Stimulated activated CD8-positive, alpha-beta memory T cell treated with anti-CD3 and anti-CD28 coated beads, Interleukin-12 subunit alpha, Interleukin-12 subunit beta, amount 100 ng/mL, for 1 hour (primary cell): ENCODE results near the gene THOC6.

ENCODE experiments used
- DNase-seq: peaks from one replicate; pipeline ENCODE4 v3.0.0-alpha.2; 2020; ENCODE audit warnings: low read depth

Gene THOC6

DNA sequence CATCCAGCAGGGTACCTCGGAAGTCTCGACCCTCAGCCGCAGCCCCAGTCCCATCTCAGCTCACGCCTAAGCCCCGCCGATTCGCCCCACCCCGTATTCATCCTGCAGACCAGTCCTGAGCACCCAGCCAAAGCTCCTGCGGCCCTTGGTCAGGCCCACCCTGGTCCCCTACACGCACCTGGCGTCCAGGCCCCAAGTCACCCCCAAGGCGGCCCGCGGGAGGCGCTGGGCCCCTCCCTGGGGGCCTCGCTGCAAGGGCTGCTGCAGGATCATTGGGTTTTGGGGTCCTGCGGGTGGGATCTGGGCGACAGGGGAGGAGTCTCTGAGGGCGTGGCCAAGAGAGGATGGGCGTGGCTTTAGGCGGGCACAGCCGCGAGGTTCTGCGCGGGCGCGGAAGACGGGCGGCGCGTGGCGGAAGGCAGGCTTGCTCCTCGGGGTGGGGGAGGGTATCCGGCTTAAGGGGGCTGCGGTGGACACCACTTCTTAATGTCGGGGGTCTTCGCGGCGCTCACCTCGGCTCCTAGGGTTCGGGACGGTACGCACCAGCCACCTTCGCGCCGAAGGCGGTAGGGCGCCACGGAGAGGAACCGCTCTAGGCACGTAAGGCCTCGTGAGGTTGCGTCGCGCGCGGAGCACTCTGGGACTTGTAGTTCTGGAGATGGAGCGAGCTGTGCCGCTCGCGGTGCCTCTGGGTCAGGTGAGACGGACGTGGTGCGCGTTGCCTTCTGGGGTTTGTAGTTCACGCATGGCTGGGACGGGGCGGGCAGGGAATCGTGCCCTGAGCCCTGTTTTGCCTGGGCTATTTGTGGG, at the start of gene THOC6, which contains the start of gene HCFC1R1:
Gene THOC6 (plus strand): TSS at position 367 of the 810 bp plus-strand sequence. CDS start 292 bp downstream, at position 659.
Gene HCFC1R1 (minus strand): TSS at position 274 of the 810 bp plus-strand sequence. CDS start 1 bp downstream, at position 273.
- DNase-seq = peak; percentile 90

DNA sequence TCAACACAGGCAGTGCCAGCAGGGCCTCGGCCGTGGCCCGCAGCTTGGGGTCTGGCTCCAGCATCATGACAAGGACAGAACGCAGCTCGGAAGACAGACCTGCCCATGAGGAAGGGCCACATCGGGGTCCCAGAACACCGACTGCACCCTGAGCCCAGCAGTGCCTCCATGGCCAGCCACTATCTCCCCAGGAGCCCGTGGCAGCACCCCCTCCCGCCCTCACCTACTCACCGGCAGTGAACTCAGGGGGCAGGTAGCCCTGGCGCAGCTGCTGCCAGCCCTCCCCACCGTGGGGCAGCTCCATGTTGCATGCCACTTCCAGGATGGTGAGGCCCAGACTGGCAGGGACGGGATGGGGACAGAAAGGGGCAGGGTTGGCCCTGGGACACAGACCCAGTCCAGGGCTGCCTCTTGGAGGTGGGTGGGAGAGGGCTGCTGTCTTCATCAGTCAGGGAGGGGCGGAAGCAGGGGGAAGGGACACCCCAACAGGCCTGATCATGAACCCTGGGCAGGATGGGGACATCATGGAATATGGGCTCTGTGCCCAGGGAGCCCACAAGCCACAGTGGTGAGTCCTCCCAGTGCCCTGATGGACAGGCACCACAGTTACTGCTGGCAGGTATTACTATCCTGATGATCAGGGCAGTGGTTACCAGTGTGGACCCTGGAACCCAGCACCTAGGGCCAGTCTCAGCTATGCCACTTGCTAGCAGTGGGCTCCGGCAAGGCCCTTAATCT, 49.3 kb upstream of the THOC6 start:
- no peak for DNase-seq

DNA sequence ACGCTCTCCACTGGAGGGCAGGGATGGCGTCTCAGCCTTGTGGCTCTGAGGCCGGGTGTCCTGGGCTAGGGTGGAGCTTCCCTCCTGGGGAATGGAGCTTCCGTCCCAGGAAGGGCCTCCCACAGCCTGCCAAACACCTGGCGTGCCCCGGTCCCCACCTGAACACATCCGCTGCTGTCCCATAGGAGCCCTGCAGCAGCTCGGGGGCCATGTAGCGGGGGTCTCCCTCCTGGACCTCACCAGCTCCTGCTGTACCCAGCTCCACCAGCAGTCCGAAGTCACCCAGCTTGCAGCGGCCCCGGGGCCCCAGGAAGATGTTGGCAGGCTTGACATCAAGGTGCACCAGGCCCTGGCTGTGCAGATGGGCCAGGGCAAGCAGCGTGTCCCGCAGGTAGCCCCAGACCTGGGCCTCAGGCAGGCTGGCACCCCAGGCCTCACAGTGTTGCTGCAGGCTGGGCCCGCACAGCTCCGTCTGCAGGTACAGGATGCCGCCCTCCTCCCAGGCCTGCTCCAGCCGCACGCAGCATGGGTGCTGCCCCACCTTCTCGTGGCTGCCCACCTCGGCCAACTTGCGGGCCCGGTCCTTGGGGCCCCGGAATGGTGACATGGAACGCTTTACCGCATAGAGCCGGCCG, 48.6 kb upstream of the THOC6 start:
- no peak for DNase-seq

DNA sequence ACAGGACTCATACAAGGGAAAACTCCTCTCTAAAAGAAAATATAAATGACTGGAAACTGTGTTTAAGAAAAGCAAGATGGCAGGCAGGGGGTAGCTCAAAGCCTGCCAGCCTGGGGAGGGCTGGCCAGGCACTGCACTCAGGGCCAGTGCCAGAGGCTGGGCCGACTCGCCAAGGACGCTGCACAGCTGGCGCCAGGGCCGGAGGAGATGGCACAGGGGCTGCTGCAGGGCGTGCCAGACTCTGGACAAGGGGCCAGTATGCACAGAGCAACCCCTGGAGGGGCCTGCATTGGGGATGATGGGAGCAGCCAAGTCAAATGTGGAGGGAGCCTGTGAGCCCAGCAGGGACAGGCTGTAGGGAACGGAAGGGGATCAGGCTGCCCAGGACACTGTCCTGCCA, 47.6 kb upstream of the THOC6 start:
- no peak for DNase-seq

DNA sequence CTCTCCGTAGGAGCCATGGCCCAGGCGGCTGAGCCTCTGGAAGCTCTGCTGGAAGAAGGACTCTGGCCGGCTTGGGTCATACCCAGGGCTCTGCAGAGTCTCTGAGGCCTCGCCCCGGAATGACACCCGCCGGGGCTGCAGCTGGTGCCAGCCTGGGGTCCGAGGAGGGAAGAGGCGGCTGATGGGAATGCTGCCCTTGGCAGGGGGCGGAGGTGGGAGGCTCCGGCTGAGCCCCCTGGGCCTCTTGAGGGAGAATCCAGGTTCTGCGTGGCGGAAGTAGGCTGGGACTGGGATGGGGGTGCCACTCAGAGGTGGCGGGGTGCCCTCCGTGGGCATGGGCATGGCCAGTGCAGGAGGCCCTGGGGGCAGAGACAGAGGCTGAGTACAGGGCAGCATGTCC, 47.2 kb upstream of the THOC6 start:
- no peak for DNase-seq

DNA sequence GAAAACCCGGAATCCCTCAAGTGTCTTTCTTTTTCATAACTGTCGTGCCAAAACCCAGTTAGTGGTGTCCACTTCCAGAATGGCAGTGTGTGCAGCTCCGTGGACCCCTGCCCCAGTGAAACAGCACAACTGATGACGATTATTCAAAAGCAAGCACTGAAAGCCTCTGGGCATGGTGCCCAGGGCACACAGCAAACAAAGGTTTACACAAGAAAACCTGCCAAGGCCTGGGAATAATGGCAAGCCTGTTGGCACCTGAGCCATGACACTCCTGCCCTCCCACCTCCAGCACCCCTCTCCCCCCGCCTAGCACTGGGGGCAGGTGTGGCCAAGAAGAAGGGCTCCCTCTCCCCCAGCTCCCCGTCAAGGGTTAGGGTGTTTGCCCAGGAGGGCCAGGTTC, 46.4 kb upstream of the THOC6 start:
- no peak for DNase-seq

DNA sequence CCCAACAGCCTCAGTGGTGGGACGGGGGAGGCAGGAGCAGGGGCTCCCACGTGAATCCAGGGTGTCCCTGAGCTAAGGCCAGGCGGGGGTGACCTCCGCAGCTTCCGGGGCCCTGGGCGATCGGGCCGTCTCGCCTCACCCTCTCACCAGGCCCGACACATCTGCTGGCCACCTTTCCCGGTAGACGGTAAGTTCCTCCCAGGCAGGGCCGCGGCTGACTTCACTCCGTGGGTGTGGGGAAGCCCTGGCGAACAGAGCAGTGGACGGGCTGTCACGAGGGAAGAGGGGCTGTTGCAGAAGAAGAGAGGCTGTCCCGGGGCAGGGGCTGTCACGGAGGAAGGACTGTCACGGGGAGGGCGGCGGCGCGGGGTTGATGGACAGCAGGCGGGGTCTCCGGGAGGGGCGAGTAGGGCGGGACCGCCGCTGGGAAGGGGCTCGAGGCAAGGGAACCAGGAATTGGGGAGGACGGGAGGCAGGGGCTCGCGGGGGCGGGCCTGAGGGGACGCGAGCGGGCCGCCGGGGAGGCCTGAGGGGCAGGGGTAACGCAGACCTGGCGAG, 44.1 kb upstream of the THOC6 start:
- DNase-seq = no peak

DNA sequence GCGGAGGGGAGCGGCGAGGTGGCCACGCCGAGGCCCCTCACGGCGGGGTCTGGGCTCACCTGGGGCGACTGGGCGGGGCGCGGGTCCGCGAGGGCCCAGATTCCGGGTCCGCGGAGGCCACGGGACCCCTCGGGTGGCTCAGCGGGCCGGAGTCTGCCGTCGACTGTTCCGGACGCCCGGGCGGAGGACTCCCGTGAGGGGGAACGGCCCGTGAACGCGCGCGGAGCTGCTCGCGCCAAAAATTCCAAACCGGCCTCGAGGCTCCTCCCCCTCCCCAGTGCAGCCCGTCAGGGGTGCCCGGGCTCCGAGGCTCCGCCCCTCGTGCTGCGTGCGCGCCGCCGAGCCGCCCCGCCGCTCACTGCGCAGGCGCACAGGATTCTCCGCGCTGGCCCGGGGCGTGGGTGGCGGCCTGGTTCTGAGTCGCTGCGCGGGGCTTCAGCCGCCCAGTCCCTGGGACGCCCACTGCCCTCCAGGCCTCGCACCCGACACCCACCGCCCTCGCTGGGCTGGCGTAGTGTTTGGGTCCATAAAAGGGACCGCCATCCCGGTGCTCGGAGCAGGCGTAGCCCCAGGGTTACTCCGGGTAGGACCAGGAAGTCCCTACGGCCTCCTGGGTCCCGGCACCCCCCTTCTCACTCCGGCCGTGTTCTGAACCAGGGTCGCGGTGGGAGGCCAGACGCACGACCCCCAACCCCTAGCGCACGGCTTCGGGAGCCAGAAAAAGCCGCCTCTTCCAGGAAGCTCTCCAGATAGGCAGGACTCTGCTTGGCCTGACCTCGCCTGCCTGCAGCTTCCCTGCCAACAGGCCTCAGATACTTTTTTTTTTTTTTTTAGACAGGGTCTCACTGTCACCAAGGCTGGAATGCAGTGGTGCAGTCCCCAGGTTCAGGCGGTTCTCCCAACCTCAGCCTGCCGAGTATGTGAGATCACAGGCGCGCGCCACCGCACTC, 43.3 kb upstream of the THOC6 start, which contains the start of gene PKMYT1:
Gene PKMYT1 (minus strand): TSS at position 220 of the 950 bp plus-strand sequence. CDS start 789 bp downstream, outside the sequence.
- peak; percentile 86 for DNase-seq

DNA sequence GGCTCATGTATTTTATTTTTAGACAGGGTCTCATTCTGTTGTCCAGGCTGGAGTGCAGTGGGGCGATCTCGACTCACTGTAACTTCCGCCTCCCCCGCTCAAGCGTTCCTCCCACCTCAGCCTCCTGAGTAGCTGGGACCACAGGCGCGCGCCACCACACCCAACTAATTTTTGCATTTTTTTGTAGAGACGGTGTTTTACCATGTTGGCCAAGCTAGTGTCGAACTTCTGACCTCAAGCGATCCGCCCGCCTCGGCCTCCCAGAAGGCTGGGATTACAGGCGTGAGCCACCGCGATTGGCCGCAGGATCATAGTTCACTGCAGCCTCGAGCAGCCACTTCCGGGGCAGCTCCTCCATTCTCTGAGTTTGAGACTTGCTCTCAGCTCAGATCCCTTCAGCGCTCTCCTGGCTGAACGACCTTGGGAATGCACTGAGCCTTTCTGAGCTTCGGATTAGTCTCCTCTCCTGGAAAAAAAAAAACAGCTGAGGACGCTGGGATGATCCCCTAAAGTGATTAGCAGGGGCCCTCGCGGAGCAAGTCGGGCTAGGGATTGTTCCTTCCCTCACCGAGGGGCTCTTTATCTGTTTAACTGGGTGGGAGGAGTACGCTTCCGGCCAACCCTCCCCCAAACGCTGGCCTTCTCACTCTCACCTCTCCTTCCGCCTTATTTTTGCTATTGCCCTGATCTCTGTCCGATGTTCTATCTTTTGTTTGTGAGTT, 42.5 kb upstream of the THOC6 start:
- DNase-seq = no peak

DNA sequence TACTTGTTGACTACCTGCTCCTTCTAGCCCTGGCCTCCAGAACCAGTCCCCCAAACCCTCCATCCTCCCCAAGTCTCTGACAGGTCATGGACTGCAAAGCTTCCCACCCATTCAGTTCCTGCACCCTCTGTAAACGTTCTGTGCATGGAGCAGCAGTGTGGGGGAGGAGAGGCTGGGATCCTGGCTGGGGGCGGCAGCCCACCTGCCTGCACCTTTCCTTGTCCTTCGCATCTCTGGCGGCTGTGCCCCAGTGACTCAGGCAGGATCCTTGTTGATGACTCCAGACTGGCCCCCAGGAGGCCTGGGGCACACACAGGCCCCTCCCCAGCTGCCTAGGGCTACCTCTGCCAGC, 42.0 kb upstream of the THOC6 start:
- DNase-seq = no peak

DNA sequence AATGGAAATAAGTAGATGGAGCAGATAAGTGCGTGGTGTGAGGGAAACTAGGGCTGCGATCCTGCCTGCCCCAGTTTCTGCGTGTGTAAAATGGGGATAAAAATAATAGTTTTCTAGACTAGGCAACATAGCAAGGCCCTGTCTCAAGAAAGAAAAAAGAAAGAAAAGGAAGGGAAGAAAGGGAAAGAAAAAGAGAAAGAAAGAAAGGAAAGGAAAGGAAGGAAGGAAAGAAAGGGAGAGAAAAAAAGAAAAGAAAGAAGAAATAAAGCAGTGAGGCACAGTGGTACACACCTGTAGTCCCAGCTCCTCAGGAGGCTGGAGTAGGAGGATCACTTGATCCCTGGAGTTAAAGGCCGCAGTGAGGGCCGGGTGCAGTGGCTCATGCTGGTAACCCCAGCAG, 41.4 kb upstream of the THOC6 start:
- DNase-seq = no peak

DNA sequence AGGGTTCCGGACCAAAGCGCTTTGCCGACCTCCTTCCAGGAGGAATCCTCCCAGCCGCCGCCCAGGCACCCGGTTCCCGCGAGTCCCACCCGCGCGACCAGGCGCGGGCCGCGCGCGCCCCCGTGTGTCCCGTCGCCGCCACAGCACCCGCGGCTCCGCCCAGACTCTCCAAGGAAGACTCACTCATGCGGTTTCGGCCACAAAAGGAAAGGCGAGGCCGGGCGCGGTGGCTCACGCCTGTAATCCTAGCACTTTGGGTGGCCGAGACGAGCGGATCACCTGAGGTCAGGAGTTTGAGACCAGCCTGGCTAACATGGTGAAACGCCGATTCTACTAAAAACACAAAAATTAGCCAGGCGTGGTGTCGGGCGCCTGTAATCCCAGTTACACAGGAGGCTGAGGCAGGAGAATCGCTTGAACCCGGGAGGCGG, 40.1 kb upstream of the THOC6 start:
- DNase-seq = peak; percentile 37

DNA sequence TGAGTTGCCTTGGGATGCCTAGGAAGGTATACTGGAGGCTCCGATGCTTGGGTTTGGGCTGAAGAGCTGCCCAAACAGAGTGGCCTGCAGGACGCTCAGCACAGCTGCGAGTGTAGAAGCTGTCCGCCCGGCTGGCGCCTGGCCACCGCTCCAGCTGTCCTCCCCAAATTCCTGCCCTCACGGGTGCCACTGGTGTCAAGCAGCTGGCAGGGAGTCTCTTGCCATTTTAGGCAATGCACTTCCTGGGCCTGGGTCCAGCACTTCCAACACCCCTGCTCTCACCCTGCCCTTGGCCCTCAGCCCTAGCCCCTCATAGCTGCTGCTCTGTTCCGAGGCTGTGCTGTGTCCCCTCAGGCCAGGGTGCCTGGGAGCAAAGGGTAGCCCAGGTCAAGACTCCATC, 38.4 kb upstream of the THOC6 start:
- no peak for DNase-seq

DNA sequence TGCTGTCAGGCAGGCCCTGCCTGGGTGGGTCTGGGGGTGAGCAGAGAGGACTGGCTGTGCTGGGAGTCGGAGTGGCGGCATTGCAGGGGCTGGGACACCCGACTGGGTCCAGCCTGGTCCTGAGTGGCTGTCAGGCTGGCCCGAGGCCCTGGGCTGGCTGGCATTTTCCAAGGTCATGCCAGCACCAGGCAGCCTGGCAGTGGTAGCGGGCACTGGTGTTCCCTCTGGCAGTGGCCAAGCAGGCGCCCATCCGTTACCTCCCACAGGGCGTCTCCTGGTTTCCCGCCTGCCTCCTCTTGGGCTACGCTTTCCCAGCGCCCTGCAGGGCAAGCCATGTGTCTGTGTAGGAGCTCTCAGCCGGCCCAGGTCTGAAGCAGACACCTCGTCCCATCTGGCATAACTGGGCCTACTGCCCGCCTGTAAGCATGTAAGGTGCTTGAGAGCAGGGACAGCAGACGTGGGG, 37.9 kb upstream of the THOC6 start:
- no peak for DNase-seq

DNA sequence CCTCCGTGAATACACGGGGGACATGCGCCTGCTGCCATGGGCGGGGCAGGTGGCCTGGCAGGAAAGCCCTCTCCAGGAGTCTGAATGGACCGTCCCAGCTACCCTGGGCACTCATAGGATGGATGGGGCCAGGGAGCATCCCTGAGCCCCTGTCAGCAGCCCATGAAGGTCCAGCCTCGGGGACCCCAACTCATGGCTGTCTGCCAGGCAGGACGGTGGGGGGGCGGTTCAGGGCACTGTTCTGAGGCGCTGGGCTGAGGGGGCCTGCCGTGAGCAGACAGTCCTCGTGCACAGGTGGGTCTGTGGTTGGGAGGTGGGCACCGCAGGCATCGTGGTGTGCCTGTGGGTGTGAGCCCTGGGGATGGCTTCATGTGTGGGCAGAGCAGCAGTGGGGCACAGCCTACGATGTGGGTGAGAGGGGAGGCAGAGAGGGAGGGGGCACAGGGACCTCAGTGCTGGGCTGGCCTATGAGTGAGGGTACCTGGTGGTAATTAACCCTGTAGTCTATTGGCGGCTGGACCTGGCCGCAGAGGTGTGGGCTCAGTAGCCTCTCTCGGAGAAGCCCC, 37.1 kb upstream of the THOC6 start:
- no peak for DNase-seq

DNA sequence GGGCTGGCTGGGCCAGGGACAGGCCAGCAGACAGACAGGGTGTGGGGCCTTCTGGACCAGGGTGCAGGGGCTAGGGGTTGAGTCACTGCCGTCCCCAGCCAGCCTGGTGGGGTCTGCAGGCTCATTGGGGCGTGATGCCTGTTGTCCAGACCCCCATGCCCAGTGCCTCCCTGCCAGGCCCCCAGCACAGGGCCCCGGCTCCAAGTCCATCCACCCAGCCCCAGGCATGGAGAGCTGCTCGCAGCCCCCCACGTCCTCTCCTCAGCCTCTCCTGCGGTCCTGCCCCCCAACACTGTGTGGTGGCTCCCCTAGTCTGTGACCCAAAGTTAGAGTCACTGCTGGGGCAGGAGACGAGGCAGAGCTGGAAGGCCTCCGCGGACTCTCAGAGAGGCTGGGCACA, 36.5 kb upstream of the THOC6 start:
- no peak for DNase-seq

DNA sequence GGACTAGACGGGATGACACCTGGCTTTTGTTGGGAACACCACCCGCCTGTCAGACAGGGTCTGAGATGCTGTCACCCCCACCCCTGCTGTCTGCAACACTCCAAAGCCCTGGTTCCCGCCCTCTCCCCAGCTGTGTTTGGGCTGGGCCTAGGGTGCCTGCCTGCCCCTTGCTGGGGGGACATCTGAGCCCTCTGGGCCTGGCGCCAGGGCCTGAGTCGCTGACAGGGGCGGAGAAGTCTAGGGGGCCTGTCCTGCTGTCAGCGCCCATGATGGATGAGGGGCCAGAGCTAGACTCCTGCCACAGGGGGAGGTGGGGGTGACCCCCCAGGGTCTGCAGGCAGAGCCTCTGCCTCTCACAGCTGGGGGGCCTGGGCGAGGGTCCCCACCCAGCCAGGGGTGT, 36.0 kb upstream of the THOC6 start:
- no peak for DNase-seq

DNA sequence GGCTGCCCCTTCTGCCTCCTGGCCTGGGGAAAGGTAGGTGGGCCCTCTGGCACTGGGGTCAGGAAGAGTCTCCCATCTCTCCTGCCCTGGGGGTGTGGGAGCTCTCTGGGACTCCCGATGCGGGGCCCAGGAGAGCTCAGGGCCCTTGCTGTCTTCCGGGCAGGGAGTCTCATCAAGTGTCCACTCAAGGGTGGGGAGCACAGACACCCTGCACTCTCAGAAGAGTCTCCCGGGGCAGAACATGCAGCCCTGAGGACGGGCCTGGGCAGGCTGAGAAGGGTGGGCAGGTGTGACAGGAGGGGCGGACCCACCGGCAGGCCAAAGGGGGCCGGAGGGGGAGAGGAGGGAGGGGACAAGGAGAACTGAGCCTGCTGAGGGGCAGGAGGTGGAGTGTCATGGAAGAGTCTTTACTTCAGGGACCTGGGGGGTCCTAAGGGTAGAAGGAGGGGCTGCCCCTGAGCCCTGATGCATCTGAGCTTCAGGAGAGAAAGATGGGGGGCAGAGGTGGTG, 35.2 kb upstream of the THOC6 start:
- no peak for DNase-seq

DNA sequence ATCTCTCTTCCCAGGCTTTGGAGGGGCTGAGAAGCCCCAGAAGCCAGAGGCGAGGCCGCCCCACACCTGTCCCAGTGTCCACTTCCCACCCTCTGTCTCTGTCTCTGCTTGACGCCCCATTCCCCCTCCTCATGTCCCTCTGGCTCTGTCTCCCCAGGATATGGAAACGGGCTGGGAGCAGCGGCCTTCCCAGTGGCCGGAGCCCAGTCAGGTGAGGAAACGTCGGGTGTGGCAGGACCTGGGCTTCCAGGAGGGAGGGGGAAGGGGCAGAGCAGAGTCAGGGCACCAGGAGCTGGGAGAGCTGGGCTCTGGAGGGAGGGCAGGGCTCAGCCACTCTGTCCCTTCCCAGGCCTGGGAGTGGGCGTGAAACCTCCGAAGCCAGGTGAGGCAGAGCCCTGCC, 32.9 kb upstream of the THOC6 start:
- no peak for DNase-seq
